Immature natural killer cell (primary cell): ENCODE data around the gene JUP. TPM values are rescaled to one million over a fixed set of nuclear protein-coding genes. Genes with fewer than 3 reads are reported as not detected.

Experiments used
- DNase-seq, 3 donors: peaks; one replicate each; pipeline ENCODE4 v3.0.0; 2022; ENCODE audit warnings: mixed read lengths in 1 of 3
- H3K27ac Mint-ChIP-seq, 6 donors: one replicate each; pipeline ENCODE4 v1.8.0; 2020; ENCODE audit warnings: mixed read lengths in 6 of 6, mild to moderate bottlenecking in 5 of 6, inconsistent platforms in 4 of 6, moderate library complexity in 3 of 6
- H3K27me3 Mint-ChIP-seq, 3 donors: one replicate each; pipeline ENCODE4 v1.8.0; 2020 to 2021; ENCODE audit warnings: low read depth in 3 of 3, mild to moderate bottlenecking in 3 of 3, mixed read lengths in 3 of 3, moderate library complexity in 3 of 3, inconsistent platforms in 1 of 3
- H3K36me3 Mint-ChIP-seq, 3 donors: one replicate each; pipeline ENCODE4 v1.8.0; 2020; ENCODE audit warnings: mixed read lengths in 3 of 3, inconsistent platforms in 2 of 3, mild to moderate bottlenecking in 2 of 3
- H3K4me1 Mint-ChIP-seq, 2 donors: one replicate each; pipeline ENCODE4 v1.8.0; 2020; ENCODE audit warnings: inconsistent platforms in 2 of 2, mild to moderate bottlenecking in 2 of 2, mixed read lengths in 2 of 2, moderate library complexity in 1 of 2
- H3K4me3 Mint-ChIP-seq, 5 donors: one replicate each; pipeline ENCODE4 v1.8.0; 2020; ENCODE audit warnings: mild to moderate bottlenecking in 5 of 5, mixed read lengths in 5 of 5, inconsistent platforms in 3 of 5, moderate library complexity in 3 of 5
- H3K9me3 Mint-ChIP-seq, 6 donors: one replicate each; pipeline ENCODE4 v1.8.0; 2020; ENCODE audit warnings: mild to moderate bottlenecking in 6 of 6, mixed read lengths in 6 of 6, inconsistent platforms in 4 of 6, moderate library complexity in 3 of 6
- polyA plus RNA-seq, 3 donors: library from polyadenylated mRNA; unstranded; fragments of 300-500 nt; fragmentation: Illumina TruSeq; gene quantifications; one replicate each; pipeline ENCODE4 v1.2.3, GENCODE V29; 2021

JUP gene
- polyA plus RNA-seq, 3 donors from 2014 or later = 0.61 to 0.76 TPM; not detected in 1

- DNase-seq = no peak
- no peak overlapping the region for H3K4me3 Mint-ChIP-seq
- H3K4me1 Mint-ChIP-seq = no peaks in the 10 kb centered on the region
- H3K9me3 Mint-ChIP-seq = no peaks in the 10 kb centered on the region
- peaks cover 2 to 3% (median 3%) of the 10 kb centered on the region in 3 donors for H3K27me3 Mint-ChIP-seq
- no peak overlapping the region for H3K27ac Mint-ChIP-seq
- H3K36me3 Mint-ChIP-seq = no peaks in the 10 kb centered on the region
Observed at GRCh38 chr17:41724476-41725050, 61.9 kb downstream of the JUP start.

- Mint-ChIP-seq H3K36me3 (no peaks in the 10 kb centered on the region), H3K4me3 (no peak overlapping the region), H3K9me3 (no peaks in the 10 kb centered on the region), H3K27me3 (peaks cover 2 to 3% (median 3%) of the 10 kb centered on the region in 3 donors), H3K4me1 (no peaks in the 10 kb centered on the region), H3K27ac (no peak overlapping the region)
- DNase-seq = no peak
Observed at GRCh38 chr17:41723801-41724475, 62.6 kb downstream of the JUP start.

- H3K27me3 Mint-ChIP-seq = peaks cover 0 to 3% (median 2%) of the 10 kb centered on the region in 3 donors
Observed at GRCh38 chr17:41722231-41722630, 64.3 kb downstream of the JUP start.

DNA sequence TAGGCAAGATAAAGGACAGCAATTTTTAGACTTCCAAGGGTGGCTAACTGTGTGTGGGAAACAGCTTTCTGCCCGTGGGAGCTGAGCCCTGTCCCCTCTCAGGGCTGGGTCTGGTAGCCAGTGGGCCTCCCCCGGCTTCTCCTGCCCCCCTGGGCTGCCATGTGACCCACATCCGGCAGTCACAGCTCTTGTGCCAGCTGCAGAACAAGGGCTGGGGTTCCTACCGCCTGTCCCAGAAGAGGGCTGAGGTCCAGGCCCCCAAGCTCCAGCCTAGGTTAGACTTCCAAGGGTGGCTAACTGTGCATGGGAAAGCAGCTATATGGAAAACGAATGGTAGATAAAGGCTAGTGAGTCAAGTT is 68.2 kb downstream of the JUP start:
- no peak for DNase-seq
- H3K27ac Mint-ChIP-seq = no peak overlapping the region
- H3K9me3 Mint-ChIP-seq = no peaks in the 10 kb centered on the region
- H3K4me1 Mint-ChIP-seq = no peaks in the 10 kb centered on the region
- H3K4me3 Mint-ChIP-seq = no peak overlapping the region
- H3K36me3 Mint-ChIP-seq = no peaks in the 10 kb centered on the region
- peaks cover 0 to 4% (median 0%) of the 10 kb centered on the region in 3 donors for H3K27me3 Mint-ChIP-seq

More at GRCh38 chr17:41722231-41722630, 64.3 kb downstream of the JUP start:
- no peaks in the 10 kb centered on the region for H3K36me3 Mint-ChIP-seq
- no peak for DNase-seq
- H3K9me3 Mint-ChIP-seq = no peaks in the 10 kb centered on the region
- no peak overlapping the region for H3K4me3 Mint-ChIP-seq
- H3K4me1 Mint-ChIP-seq = no peaks in the 10 kb centered on the region
- no peak overlapping the region for H3K27ac Mint-ChIP-seq

GRCh38 chr17:41717408-41718286 is 68.9 kb downstream of the JUP start:
- Mint-ChIP-seq H3K36me3 (no peaks in the 10 kb centered on the region), H3K4me3 (no peak overlapping the region), H3K9me3 (no peaks in the 10 kb centered on the region), H3K27me3 (peaks cover 0 to 4% (median 3%) of the 10 kb centered on the region in 3 donors), H3K27ac (no peak overlapping the region), H3K4me1 (no peaks in the 10 kb centered on the region)
- DNase-seq = no peak

DNA sequence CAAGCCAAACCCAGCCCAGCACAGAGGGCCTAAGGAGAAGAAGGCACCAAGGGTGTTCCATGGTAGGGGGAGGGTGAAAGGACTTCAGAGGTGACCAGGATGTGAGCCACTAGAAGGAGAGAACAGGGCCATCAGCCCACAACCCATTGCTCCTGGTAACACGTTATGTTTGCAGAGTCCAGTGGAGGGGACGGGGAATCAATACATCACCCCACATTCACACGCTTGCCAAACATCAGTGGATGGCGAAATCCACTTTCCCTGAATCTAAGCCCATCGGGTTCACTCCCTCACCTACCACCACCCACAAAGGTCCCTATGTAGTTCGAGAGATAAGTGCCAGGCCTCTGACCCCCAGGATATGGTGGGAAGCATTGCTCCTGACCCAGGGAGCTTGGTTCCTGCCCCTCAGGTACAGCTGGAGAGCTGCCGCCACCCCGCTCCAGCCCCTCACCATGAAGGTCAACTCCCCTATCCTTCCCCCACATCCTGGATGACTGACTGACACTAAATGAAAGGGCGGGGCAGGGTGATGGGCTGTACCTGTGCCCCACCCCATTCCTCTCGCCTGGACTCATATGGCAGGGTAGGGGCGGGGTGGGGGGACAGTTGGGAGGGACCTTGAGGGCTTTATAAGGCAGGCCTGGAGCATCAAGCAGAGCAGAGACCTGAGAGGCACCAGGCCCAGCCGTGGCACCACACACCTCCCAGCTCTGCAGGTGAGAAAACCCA is 74.7 kb downstream of the JUP start, which contains the start of gene GAST:
GAST (plus strand) TSS at position 663 of the 732 bp plus-strand sequence. CDS start 3,106 bp downstream, outside the sequence.
- peaks cover 4 to 20% (median 6%) of the 10 kb centered on the region in 3 donors for H3K27me3 Mint-ChIP-seq
- no peaks in the 10 kb centered on the region for H3K4me1 Mint-ChIP-seq
- H3K36me3 Mint-ChIP-seq = no peaks in the 10 kb centered on the region
- DNase-seq = no peak
- H3K9me3 Mint-ChIP-seq = no peaks in the 10 kb centered on the region
- H3K4me3 Mint-ChIP-seq = no peak within 1 kb of the TSS
- H3K27ac Mint-ChIP-seq = no peak within 1 kb of the TSS

GRCh38 chr17:41710472-41711090 is 75.9 kb downstream of the JUP start:
- no peaks in the 10 kb centered on the region for H3K9me3 Mint-ChIP-seq
- no peak overlapping the region for H3K4me3 Mint-ChIP-seq
- H3K4me1 Mint-ChIP-seq = no peaks in the 10 kb centered on the region
- H3K36me3 Mint-ChIP-seq = no peaks in the 10 kb centered on the region
- no peak for DNase-seq
- peaks cover 5 to 20% (median 6%) of the 10 kb centered on the region in 3 donors for H3K27me3 Mint-ChIP-seq
- no peak overlapping the region for H3K27ac Mint-ChIP-seq

GRCh38 chr17:41707803-41708669 is 78.5 kb downstream of the JUP start:
- Mint-ChIP-seq H3K27me3 (peaks cover 3 to 25% (median 6%) of the 10 kb centered on the region in 3 donors), H3K9me3 (no peaks in the 10 kb centered on the region), H3K27ac (no peak overlapping the region), H3K36me3 (no peaks in the 10 kb centered on the region), H3K4me1 (no peaks in the 10 kb centered on the region), H3K4me3 (no peak overlapping the region)
- no peak for DNase-seq

- no peaks in the 10 kb centered on the region for H3K36me3 Mint-ChIP-seq
- no peak for DNase-seq
- no peak overlapping the region for H3K4me3 Mint-ChIP-seq
- no peaks in the 10 kb centered on the region for H3K9me3 Mint-ChIP-seq
- peaks cover 3 to 19% (median 5%) of the 10 kb centered on the region in 3 donors for H3K27me3 Mint-ChIP-seq
- H3K27ac Mint-ChIP-seq = no peak overlapping the region
- H3K4me1 Mint-ChIP-seq = no peaks in the 10 kb centered on the region
Observed at GRCh38 chr17:41705271-41705991, 81.1 kb downstream of the JUP start.
